Measurements from ENCODE around the gene DCDC2B.

DNA sequence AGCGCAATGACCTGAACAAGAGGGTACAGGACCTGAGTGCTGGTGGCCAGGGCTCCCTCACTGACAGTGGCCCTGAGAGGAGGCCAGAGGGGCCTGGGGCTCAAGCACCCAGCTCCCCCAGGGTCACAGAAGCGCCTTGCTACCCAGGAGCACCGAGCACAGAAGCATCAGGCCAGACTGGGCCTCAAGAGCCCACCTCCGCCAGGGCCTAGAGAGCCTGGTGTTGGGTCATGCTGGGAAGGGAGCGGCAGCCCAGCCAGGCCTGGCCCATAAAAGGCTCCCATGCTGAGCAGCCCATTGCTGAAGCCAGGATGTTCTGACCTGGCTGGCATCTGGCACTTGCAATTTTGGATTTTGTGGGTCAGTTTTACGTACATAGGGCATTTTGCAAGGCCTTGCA, 13.9 kb upstream of the DCDC2B start:
- TF ChIP-seq, protein P1, sequence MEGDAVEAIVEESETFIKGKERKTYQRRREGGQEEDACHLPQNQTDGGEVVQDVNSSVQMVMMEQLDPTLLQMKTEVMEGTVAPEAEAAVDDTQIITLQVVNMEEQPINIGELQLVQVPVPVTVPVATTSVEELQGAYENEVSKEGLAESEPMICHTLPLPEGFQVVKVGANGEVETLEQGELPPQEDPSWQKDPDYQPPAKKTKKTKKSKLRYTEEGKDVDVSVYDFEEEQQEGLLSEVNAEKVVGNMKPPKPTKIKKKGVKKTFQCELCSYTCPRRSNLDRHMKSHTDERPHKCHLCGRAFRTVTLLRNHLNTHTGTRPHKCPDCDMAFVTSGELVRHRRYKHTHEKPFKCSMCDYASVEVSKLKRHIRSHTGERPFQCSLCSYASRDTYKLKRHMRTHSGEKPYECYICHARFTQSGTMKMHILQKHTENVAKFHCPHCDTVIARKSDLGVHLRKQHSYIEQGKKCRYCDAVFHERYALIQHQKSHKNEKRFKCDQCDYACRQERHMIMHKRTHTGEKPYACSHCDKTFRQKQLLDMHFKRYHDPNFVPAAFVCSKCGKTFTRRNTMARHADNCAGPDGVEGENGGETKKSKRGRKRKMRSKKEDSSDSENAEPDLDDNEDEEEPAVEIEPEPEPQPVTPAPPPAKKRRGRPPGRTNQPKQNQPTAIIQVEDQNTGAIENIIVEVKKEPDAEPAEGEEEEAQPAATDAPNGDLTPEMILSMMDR (conservative IDR thresholded peaks at IDR 0.05; ENCODE audit: low read length) = no peak
- no peak for TF ChIP-seq EZH2phosphoT487 (IDR thresholded peaks at IDR 0.05; ENCODE audit: borderline replicate concordance, low read depth, low read length)
